Liver (tissue), 3 donors: Measurements from ENCODE around the gene KRT32.

Experiments used
- GABPA ChIP-seq, 2 donors: IDR thresholded peaks in 1 of 2; conservative IDR thresholded peaks in 1 of 2; 2 replicates each; pipeline ENCODE4 v1.6.1; 2016; ENCODE audit warnings: antibody characterized with exemption in 2 of 2, mild to moderate bottlenecking in 1 of 2, moderate library complexity in 1 of 2
- RAD21 ChIP-seq, 2 donors: IDR thresholded peaks; 2 replicates each; pipeline ENCODE4 v1.6.1; 2016; ENCODE audit warnings: antibody characterized with exemption in 2 of 2, mild to moderate bottlenecking in 2 of 2
- SP1 ChIP-seq: IDR thresholded peaks from 2 replicates; pipeline ENCODE4 v1.6.1; 2018; ENCODE audit warnings: antibody characterized with exemption, mild to moderate bottlenecking
- TAF1 ChIP-seq: conservative IDR thresholded peaks from 2 replicates; pipeline ENCODE4 v1.6.1; 2016; ENCODE audit warnings: antibody characterized with exemption, mild to moderate bottlenecking
- YY1 ChIP-seq: IDR thresholded peaks from 2 replicates; pipeline ENCODE4 v1.6.1; 2016; ENCODE audit warnings: antibody characterized with exemption, mild to moderate bottlenecking
- TF ChIP-seq, protein P1 (sequence below): fragments of 150-350 bp; IDR thresholded peaks from 2 replicates; pipeline ENCODE4 v1.5.1; 2017; ENCODE audit warnings: improper control_type of control experiment, low read depth, low read length; ENCODE audit not compliant: missing input control
- TF ChIP-seq, protein P2 (sequence below): IDR thresholded peaks from 2 replicates; pipeline ENCODE4 v1.6.1; 2016; ENCODE audit warnings: antibody characterized with exemption, mild to moderate bottlenecking
- TF ChIP-seq, protein P3 (sequence below): IDR thresholded peaks from 2 replicates; pipeline ENCODE4 v1.6.1; 2016; ENCODE audit warnings: antibody characterized with exemption
- donor health status: healthy.
- donor health status: healthy.

DNA sequence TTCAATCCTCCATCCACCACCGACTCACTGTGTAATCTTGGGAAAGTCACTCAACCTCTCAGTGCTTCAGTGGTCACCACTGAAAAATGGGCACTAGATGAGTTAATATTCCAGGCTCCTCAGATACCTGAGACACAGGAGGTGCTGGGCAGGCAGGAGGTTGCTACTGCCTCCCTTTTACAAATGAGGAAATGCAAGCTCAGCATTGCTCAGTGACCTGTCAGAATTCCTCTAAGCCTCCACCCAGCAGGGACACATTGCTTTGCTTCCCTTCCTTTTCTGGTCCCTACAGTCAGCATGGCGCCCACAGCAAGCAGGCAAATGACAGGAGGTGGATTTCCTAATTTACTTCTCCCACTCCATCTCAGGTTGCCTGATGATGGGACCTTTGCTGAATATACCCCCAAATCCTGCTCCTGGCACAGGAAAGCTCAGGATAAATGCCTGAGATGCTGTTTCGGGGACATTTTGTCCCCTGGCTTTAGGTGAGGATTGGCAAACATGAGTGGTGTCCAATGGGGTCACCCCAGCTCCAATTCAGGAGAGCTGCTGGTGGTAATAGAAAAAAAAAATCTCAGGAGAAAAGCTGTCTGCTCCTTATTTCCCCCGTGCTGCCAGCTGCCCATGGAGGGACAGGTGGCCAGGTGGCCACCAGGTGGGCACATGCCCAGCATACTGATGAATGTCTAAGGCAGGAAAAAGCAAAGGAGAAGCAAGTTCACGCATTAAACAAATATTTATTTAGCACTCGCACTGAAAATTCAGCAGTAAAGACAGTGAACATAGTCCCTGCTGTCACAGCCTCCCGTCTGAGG lies 43.3 kb upstream of the KRT32 start:
- TF ChIP-seq, protein P1, sequence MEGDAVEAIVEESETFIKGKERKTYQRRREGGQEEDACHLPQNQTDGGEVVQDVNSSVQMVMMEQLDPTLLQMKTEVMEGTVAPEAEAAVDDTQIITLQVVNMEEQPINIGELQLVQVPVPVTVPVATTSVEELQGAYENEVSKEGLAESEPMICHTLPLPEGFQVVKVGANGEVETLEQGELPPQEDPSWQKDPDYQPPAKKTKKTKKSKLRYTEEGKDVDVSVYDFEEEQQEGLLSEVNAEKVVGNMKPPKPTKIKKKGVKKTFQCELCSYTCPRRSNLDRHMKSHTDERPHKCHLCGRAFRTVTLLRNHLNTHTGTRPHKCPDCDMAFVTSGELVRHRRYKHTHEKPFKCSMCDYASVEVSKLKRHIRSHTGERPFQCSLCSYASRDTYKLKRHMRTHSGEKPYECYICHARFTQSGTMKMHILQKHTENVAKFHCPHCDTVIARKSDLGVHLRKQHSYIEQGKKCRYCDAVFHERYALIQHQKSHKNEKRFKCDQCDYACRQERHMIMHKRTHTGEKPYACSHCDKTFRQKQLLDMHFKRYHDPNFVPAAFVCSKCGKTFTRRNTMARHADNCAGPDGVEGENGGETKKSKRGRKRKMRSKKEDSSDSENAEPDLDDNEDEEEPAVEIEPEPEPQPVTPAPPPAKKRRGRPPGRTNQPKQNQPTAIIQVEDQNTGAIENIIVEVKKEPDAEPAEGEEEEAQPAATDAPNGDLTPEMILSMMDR, result no peak
- TF ChIP-seq TAF1 (no peak), SP1 (no peak), RAD21 (IDR thresholded peaks at IDR 0.05) (no peak), GABPA (IDR thresholded peaks at IDR 0.05 in 1 of 2, conservative IDR thresholded peaks at IDR 0.05 in 1 of 2) (no peak), YY1 (no peak)
- TF ChIP-seq, protein P2, sequence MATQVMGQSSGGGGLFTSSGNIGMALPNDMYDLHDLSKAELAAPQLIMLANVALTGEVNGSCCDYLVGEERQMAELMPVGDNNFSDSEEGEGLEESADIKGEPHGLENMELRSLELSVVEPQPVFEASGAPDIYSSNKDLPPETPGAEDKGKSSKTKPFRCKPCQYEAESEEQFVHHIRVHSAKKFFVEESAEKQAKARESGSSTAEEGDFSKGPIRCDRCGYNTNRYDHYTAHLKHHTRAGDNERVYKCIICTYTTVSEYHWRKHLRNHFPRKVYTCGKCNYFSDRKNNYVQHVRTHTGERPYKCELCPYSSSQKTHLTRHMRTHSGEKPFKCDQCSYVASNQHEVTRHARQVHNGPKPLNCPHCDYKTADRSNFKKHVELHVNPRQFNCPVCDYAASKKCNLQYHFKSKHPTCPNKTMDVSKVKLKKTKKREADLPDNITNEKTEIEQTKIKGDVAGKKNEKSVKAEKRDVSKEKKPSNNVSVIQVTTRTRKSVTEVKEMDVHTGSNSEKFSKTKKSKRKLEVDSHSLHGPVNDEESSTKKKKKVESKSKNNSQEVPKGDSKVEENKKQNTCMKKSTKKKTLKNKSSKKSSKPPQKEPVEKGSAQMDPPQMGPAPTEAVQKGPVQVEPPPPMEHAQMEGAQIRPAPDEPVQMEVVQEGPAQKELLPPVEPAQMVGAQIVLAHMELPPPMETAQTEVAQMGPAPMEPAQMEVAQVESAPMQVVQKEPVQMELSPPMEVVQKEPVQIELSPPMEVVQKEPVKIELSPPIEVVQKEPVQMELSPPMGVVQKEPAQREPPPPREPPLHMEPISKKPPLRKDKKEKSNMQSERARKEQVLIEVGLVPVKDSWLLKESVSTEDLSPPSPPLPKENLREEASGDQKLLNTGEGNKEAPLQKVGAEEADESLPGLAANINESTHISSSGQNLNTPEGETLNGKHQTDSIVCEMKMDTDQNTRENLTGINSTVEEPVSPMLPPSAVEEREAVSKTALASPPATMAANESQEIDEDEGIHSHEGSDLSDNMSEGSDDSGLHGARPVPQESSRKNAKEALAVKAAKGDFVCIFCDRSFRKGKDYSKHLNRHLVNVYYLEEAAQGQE, result no peak
- TF ChIP-seq, protein P3, sequence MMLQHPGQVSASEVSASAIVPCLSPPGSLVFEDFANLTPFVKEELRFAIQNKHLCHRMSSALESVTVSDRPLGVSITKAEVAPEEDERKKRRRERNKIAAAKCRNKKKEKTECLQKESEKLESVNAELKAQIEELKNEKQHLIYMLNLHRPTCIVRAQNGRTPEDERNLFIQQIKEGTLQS, result no peak
